B cell (primary cell): ENCODE results near the gene TNF. TPM values are rescaled to one million over a fixed set of nuclear protein-coding genes. Genes with fewer than 3 reads are reported as not detected.

Experiments used
- ATAC-seq: fragments of 200-7000 bp; cut with Tn5 transposase; one replicate; pipeline ENCODE4 v1.10.0; 2021; ENCODE audit warnings: low read depth, mild to moderate bottlenecking, moderate number of reproducible peaks, moderate library complexity
- CTCF ChIA-PET: fragments of 350-600 bp; sonication (Branson Sonifier 250); formaldehyde crosslinking; loops from one replicate; lab custom pipeline; 2021; ENCODE audit warnings: antibody characterized with exemption, inconsistent platforms; lab: Charles Lee
- POLR2A ChIA-PET: fragments of 350-600 bp; sonication (Branson Sonifier 250); formaldehyde crosslinking; loops from one replicate; lab custom pipeline; 2021; ENCODE audit warnings: antibody characterized with exemption; lab: Charles Lee
- DNase-seq: peaks from one replicate; pipeline ENCODE4 v3.0.0; 2013
- H2AFZ ChIP-seq: 2 replicates; pipeline ENCODE4 v1.6.1; 2012; ENCODE audit warnings: mild to moderate bottlenecking, low read depth, low read length; ENCODE audit not compliant: insufficient read depth, poor library complexity, severe bottlenecking
- H3K27ac ChIP-seq, 2 donors: 1 replicate in 1 of 2; 2 replicates in 1 of 2; pipeline ENCODE4 v1.5.1; 2012 to 2013; ENCODE audit warnings: low read length in 2 of 2, mild to moderate bottlenecking in 2 of 2, moderate library complexity in 1 of 2
- H3K27me3 ChIP-seq, 4 experiments: fragments of 200-600 bp in 1 of 4; sonication (generic) in 1 of 4; replicated peaks in 1 of 4; 1 replicate in 2 of 4; 2 replicates in 2 of 4; pipeline versions ENCODE4 v1.6.1 to v1.7.0; 2013 to 2016; ENCODE audit warnings: low read length in 3 of 4, mild to moderate bottlenecking in 2 of 4, mixed read lengths in 1 of 4, moderate library complexity in 1 of 4; ENCODE audit not compliant: insufficient read depth in 4 of 4, control insufficient read depth in 3 of 4; ENCODE audit errors: control extremely low read depth in 1 of 4
- H3K36me3 ChIP-seq, 2 experiments: replicated peaks in 1 of 2; 1 replicate in 1 of 2; 2 replicates in 1 of 2; pipeline versions ENCODE4 v1.6.1 to v1.7.1; 2013; ENCODE audit warnings: low read length in 1 of 2; ENCODE audit not compliant: insufficient read depth in 2 of 2, control insufficient read depth in 1 of 2; ENCODE audit errors: control extremely low read depth in 1 of 2, extremely low read depth in 1 of 2
- H3K4me1 ChIP-seq, 2 donors: fragments of 200-600 bp in 1 of 2; sonication (generic) in 1 of 2; 1 replicate in 1 of 2; 2 replicates in 1 of 2; pipeline versions ENCODE4 v1.5.1 to v1.6.1; 2013 to 2017; ENCODE audit warnings: low read length in 2 of 2; ENCODE audit not compliant: control insufficient read depth in 2 of 2, insufficient read depth in 2 of 2
- H3K4me2 ChIP-seq: replicated peaks from 2 replicates; pipeline ENCODE3; 2012; ENCODE audit warnings: mild to moderate bottlenecking, low read depth, low read length; ENCODE audit not compliant: poor library complexity, severe bottlenecking
- H3K4me3 ChIP-seq, 5 experiments: fragments of 200-600 bp in 1 of 5; sonication (generic) in 1 of 5; 1 replicate in 3 of 5; 2 replicates in 2 of 5; pipeline versions ENCODE4 v1.5.1 to v1.7.0; 2011 to 2016; ENCODE audit warnings: low read length in 4 of 5, mild to moderate bottlenecking in 4 of 5, low read depth in 2 of 5, control low read depth in 1 of 5, moderate library complexity in 1 of 5; ENCODE audit not compliant: insufficient read depth in 1 of 5; ENCODE audit errors: control extremely low read depth in 1 of 5, extremely low read depth in 1 of 5
- H3K79me2 ChIP-seq: fragments of 200-600 bp; sonication (generic); one replicate; pipeline ENCODE4 v1.6.0; 2016; ENCODE audit warnings: low read length; ENCODE audit not compliant: control insufficient read depth, insufficient read depth
- H3K9ac ChIP-seq: fragments of 200-600 bp; sonication (generic); 2 replicates; pipeline ENCODE4 v1.6.1; 2017; ENCODE audit warnings: mild to moderate bottlenecking, low read length, moderate library complexity
- H3K9me3 ChIP-seq, 3 donors: one replicate each; pipeline versions ENCODE4 v1.6.1 to v1.7.1; 2013; ENCODE audit warnings: low read length in 2 of 3; ENCODE audit not compliant: control insufficient read depth in 2 of 3, insufficient read depth in 1 of 3; ENCODE audit errors: control extremely low read depth in 1 of 3
- H4K20me1 ChIP-seq: 2 replicates; pipeline ENCODE4 v1.6.0; 2012; ENCODE audit warnings: mild to moderate bottlenecking, low read length; ENCODE audit not compliant: insufficient read depth, control insufficient read depth, poor library complexity, severe bottlenecking
- H3K27ac Mint-ChIP-seq: one replicate; pipeline ENCODE4 v1.8.0; 2021; ENCODE audit warnings: mixed read lengths
- H3K27me3 Mint-ChIP-seq: one replicate; pipeline ENCODE4 v1.8.0; 2021; ENCODE audit warnings: mixed read lengths
- H3K4me1 Mint-ChIP-seq: one replicate; pipeline ENCODE4 v1.8.0; 2021; ENCODE audit warnings: mixed read lengths
- H3K4me3 Mint-ChIP-seq: one replicate; pipeline ENCODE4 v1.8.0; 2021; ENCODE audit warnings: mixed read lengths
- H3K9me3 Mint-ChIP-seq: one replicate; pipeline ENCODE4 v1.8.0; 2022; ENCODE audit warnings: mixed read lengths; ENCODE audit not compliant: insufficient read depth
- EZH2 ChIP-seq: IDR thresholded peaks from 2 replicates; pipeline ENCODE4 v1.6.1; 2012; ENCODE audit warnings: borderline replicate concordance, low read depth, mild to moderate bottlenecking, moderate library complexity, low read length; ENCODE audit not compliant: insufficient read depth, poor library complexity, severe bottlenecking
- WGBS: methylation state at CpG from one replicate; pipeline ENCODE4 v1.1.5; 2013; ENCODE audit warnings: missing lambda C conversion rate; ENCODE audit not compliant: insufficient coverage; 5-methylcytosine and 5-hydroxymethylcytosine counted together
- intact Hi-C: fragments of 100-400 bp; cut with micrococcal nuclease; formaldehyde crosslinking; loops from one replicate; pipeline ENCODE4 v1.10.0; 2022
- polyA plus RNA-seq: library from polyadenylated mRNA; depleted of rRNA; stranded (reverse); fragments of >200 nt; gene quantifications from 2 replicates; pipeline ENCODE4 v1.2.3, GENCODE V29; 2012
- total RNA-seq, 2 donors: library from RNA; stranded (reverse); fragments of 120-200 nt in 1 of 2; gene quantifications; 1 replicate in 1 of 2; 2 replicates in 1 of 2; pipeline versions ENCODE4 v1.2.3 to v1.2.4, GENCODE V29; 2013 to 2022
- TF ChIP-seq, protein P1 (sequence below): fragments of 200-600 bp; IDR thresholded peaks from one replicate; pipeline ENCODE4 v1.8.0; 2022; ENCODE audit warnings: antibody characterized with exemption, mild to moderate bottlenecking

TNF gene
- total and polyA plus RNA-seq, 2 donors (not counting 1 experiment from before 2014, with no cell fraction given) = 21.9 to 22.2 TPM

DNA sequence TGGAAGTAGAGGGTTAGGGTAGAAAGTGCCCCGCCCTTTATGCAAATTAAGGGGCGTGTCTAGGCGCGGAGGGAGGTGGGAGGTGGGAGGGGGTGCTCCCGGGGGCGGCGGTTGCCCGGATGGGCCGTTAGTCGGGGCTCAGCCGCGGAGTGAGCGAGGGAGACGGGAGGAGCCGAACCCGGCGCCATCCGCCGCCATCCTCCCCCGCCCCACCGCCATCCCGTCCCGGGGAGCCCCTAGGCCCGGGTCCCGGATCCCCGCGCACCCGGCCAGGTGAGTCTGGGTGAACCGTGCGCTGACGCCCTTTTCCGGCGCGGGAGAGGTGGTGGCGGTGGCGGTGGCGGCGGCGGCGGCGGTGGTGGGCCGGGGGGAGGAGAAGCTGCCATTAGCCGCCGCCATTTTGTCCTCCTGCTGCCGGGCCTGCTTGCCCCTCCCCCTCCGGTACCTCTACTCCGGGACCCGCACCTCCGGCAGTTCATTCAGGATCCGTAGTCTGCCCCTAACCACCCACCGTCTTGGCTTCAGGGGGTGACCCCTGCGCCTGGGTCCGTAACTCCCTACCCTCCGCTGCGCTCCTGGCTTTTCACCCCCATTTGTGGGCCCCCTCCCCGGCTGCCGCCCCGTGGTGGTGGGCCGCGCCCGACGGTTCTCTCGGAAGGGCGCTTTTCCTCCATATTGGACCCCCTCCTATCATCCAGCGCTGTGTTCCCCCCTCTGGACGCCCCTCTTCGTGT lies 45.4 kb downstream of the TNF start, which contains the start of gene PRRC2A:
PRRC2A (plus strand) TSS at position 130 of the 734 bp plus-strand sequence. CDS start 2,075 bp downstream, outside the sequence.
- Histone ChIP-seq H3K27ac (peak within 1 kb of the TSS; percentile 97 to 99), H3K4me1 (peaks cover 19 to 27% of the 10 kb centered on the region in 2 donors), H3K4me3 (peak within 1 kb of the TSS; percentile 69 to 90 (median 84)), H3K79me2 (peaks cover 21% of the 10 kb centered on the region), H3K36me3 (peaks cover 4 to 33% of the 10 kb centered on the region in 2 experiments), H3K9ac (peak within 1 kb of the TSS; percentile 90), H4K20me1 (peaks cover 6% of the 10 kb centered on the region), H2AFZ (peak within 1 kb of the TSS; percentile 76), H3K27me3 (no peaks in the 10 kb centered on the region), H3K9me3 (peaks cover 0 to 6% (median 0%) of the 10 kb centered on the region in 3 donors), H3K4me2 (peak within 1 kb of the TSS; percentile 90)
- DNase-seq (no peak), ATAC-seq (peak; percentile 28)
- peak within 1 kb of the TSS; percentile 95 for H3K27ac Mint-ChIP-seq
- peak within 1 kb of the TSS; percentile 86 for H3K4me3 Mint-ChIP-seq
- ChIA-PET CTCF (interaction anchor here (0.8 to 2.3 kb wide), 5 partner anchors 15 to 70 kb away, joined by 5 to 9 read pairs (median 5); partner anchors contain the start of gene NCR3), POLR2A (interaction anchor here (0.6 to 1.7 kb wide), 13 partner anchors 18 to 408 kb away, joined by 3 to 7 read pairs (median 5); partner anchors contain the start of genes ATP6V1G2, BAG6, C6orf47 and DDX39B)
- intact Hi-C loops = loop anchor here (1.0 to 5.0 kb wide), 9 partner anchors 22 to 337 kb away; partner anchors contain the start of genes BAG6, EHMT2, LSM2 and NELFE
- under 1% methylated on average over 43 of the region's 67 CpGs for WGBS
- H3K9me3 Mint-ChIP-seq = no peaks in the 10 kb centered on the region
- H3K4me1 Mint-ChIP-seq = peaks cover 37% of the 10 kb centered on the region
- TF ChIP-seq, protein P1, sequence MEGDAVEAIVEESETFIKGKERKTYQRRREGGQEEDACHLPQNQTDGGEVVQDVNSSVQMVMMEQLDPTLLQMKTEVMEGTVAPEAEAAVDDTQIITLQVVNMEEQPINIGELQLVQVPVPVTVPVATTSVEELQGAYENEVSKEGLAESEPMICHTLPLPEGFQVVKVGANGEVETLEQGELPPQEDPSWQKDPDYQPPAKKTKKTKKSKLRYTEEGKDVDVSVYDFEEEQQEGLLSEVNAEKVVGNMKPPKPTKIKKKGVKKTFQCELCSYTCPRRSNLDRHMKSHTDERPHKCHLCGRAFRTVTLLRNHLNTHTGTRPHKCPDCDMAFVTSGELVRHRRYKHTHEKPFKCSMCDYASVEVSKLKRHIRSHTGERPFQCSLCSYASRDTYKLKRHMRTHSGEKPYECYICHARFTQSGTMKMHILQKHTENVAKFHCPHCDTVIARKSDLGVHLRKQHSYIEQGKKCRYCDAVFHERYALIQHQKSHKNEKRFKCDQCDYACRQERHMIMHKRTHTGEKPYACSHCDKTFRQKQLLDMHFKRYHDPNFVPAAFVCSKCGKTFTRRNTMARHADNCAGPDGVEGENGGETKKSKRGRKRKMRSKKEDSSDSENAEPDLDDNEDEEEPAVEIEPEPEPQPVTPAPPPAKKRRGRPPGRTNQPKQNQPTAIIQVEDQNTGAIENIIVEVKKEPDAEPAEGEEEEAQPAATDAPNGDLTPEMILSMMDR = no peak
- no peak for TF ChIP-seq EZH2
- H3K27me3 Mint-ChIP-seq = no peaks in the 10 kb centered on the region
